ENCODE results near the gene STAP2. TPM values are rescaled to one million over a fixed set of nuclear protein-coding genes. Genes with fewer than 3 reads are reported as not detected.

STAP2 gene
- total and polyA plus RNA-seq, 10 of the 15 experiments (the other 5 are each of a cell fraction or from before 2014, with no cell fraction given), result 0.84 to 22.4 (median 15.2) TPM

- TF ChIP-seq USF1 (IDR thresholded peaks at IDR 0.05; ENCODE audit: borderline replicate concordance, extremely low read length, insufficient read depth, low read depth, low read length) (peak; percentile 53), SP1 (IDR thresholded peaks at IDR 0.05; ENCODE audit: low read depth, low read length) (peak; percentile 65), SPI1 (IDR thresholded peaks at IDR 0.05; ENCODE audit: borderline replicate concordance, insufficient read depth, low read depth, low read length) (no peak), CEBPB (IDR thresholded peaks at IDR 0.05; ENCODE audit: borderline replicate concordance in 1 of 2, low read depth in 2 of 2, low read length in 2 of 2) (no peak), GATAD2B (conservative IDR thresholded peaks at IDR 0.05; ENCODE audit: low read depth) (peak; percentile 29; the same call in 1 of the 2 replicates), SMC3 (IDR thresholded peaks at IDR 0.05; ENCODE audit: borderline replicate concordance, low read length) (peak; percentile 72; the same call in 1 of the 2 replicates), MTA2 (IDR thresholded peaks at IDR 0.05; ENCODE audit: low read depth) (no peak), SIN3A (IDR thresholded peaks at IDR 0.05; ENCODE audit: low read depth, low read length) (peak; percentile 72; the same call in 1 of the 2 replicates), TCF12 (IDR thresholded peaks at IDR 0.05; ENCODE audit: low read depth, low read length) (0 out of 2 replicates have a peak, but pooled peaks have one; percentile 28), EED (IDR thresholded peaks at IDR 0.05; ENCODE audit: low read depth) (peak; percentile 34; the same call in 1 of the 2 replicates), BCL11A (IDR thresholded peaks at IDR 0.05; ENCODE audit: low read depth, low read length) (no peak), MYB (IDR thresholded peaks at IDR 0.05; ENCODE audit: borderline replicate concordance, low read depth, low read length) (no peak), NBN (IDR thresholded peaks at IDR 0.05) (0 out of 2 replicates have a peak, but pooled peaks have one; percentile 41), RCOR1 (conservative IDR thresholded peaks at IDR 0.05; ENCODE audit: low read depth, low read length) (no peak)
Observed at GRCh38 chr19:4369888-4370260, 31.2 kb upstream of the STAP2 start (continued).

Data from GM12878 (cell line).